Measurements from ENCODE around the gene SPPL2A.
A peak's percentile ranks its signal among the peaks of the same experiment; 100 is the strongest.

GRCh38 chr15:50675535-50676144 is 89.9 kb downstream of the SPPL2A start:
- TF ChIP-seq, protein P1, sequence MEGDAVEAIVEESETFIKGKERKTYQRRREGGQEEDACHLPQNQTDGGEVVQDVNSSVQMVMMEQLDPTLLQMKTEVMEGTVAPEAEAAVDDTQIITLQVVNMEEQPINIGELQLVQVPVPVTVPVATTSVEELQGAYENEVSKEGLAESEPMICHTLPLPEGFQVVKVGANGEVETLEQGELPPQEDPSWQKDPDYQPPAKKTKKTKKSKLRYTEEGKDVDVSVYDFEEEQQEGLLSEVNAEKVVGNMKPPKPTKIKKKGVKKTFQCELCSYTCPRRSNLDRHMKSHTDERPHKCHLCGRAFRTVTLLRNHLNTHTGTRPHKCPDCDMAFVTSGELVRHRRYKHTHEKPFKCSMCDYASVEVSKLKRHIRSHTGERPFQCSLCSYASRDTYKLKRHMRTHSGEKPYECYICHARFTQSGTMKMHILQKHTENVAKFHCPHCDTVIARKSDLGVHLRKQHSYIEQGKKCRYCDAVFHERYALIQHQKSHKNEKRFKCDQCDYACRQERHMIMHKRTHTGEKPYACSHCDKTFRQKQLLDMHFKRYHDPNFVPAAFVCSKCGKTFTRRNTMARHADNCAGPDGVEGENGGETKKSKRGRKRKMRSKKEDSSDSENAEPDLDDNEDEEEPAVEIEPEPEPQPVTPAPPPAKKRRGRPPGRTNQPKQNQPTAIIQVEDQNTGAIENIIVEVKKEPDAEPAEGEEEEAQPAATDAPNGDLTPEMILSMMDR (conservative IDR thresholded peaks at IDR 0.05; ENCODE audit: low read depth, low read length), result peak; percentile 82
- TF ChIP-seq EZH2 (IDR thresholded peaks at IDR 0.05; ENCODE audit: borderline replicate concordance, low read depth, low read length, poor library complexity, severe bottlenecking), result no peak

Data from A673 (cell line).